ENCODE measurements around the gene EFNA1.
"Not testable (repeated sequence)": the region's sequence is repeated elsewhere in the genome, so short reads cannot be mapped to it uniquely, and the experiment has no call there.

Gene EFNA1

DNA sequence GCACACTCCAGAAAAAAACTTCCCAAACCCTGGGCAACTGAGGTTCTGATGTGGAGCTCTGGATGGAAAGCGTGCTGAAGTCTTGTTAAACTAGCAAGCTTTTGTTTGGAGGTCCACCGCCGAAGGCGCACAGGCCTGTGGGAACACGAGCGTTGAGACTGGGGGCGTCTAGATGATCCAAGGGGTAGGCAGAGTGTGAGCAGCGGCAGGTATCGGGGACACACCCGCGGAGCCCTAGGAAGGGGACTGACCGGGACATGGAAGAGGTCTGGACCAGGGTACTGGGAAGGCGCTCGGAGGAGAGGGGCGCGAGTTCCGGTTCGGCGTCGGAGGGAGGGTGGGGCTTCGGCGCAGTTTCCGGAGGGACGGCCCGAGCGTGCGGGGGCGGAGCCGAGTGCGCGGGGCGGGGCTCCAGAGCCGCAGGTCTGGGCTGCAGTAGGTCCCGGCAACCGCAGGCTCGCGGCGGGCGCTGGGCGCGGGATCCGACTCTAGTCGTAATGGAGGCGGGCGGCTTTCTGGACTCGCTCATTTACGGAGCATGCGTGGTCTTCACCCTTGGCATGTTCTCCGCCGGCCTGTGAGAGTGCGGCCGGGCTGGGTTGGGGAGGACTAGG lies 7.8 kb downstream of the EFNA1 start, which contains the start of gene SLC50A1:
Gene SLC50A1 (plus strand): TSS at position 438 of the 614 bp plus-strand sequence. CDS start 60 bp downstream, at position 498.
- no peak for TF ChIP-seq ZNF274 (IDR thresholded peaks at IDR 0.05; ENCODE audit: low read depth, low read length)
- peak within 1 kb of the TSS; percentile 88 for H3K4me3 ChIP-seq (ENCODE audit: low read length)

DNA sequence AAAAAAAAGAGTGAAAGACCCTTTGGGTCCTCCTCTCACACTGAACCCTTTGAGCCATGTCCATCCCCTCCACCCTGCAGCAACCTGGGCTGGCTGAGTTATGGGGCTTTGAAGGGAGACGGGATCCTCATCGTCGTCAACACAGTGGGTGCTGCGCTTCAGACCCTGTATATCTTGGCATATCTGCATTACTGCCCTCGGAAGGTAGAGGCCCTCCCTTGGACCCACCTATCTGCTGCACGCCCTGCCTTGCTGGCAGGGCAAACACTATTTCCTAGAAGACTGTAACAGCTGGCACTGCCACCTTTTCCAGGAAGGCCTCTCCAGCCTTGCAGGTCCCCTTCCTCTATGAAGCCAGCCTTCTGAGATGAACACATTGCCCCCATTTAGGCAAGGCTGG lies 9.1 kb downstream of the EFNA1 start:
- peak overlapping the region; percentile 88; the same call in 1 of the 2 replicates for H3K4me3 ChIP-seq (ENCODE audit: low read length)
- no peak for TF ChIP-seq ZNF274 (IDR thresholded peaks at IDR 0.05; ENCODE audit: low read depth, low read length)

DNA sequence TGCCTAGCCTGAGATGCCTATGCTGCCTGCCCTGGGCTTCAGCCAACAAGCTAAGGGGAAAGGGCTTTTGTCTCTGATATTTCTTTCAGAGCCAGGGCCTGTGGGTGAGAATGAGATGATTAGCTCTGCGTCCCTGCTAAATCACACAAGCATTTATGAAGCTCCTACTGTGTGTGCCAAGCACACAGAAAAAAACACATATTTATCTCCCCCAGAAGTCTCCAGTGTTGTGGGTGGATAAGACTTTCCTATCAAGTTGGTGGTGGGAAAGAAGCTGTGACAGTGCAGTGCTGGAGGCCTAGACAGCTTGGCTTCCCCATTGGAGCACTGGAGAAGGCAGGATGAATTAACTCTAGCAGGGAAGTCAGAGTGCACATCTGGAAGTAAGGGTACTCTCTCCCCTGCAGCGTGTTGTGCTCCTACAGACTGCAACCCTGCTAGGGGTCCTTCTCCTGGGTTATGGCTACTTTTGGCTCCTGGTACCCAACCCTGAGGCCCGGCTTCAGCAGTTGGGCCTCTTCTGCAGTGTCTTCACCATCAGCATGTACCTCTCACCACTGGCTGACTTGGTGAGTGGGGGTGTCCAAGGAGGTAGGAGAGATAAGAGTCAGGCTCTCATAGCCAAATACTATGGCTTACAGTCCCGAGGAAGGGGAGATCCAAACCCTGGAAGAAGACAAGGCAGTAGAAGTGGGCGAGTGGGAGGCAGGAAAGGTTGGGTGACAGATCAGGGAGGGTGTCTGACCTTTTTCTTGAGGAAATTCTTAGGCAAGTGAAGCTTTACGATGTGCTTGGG lies 9.7 kb downstream of the EFNA1 start:
- no peak for TF ChIP-seq ZNF274 (IDR thresholded peaks at IDR 0.05; ENCODE audit: low read depth, low read length)
- H3K4me3 ChIP-seq (ENCODE audit: low read length) = peak overlapping the region; percentile 88; the same call in 1 of the 2 replicates

DNA sequence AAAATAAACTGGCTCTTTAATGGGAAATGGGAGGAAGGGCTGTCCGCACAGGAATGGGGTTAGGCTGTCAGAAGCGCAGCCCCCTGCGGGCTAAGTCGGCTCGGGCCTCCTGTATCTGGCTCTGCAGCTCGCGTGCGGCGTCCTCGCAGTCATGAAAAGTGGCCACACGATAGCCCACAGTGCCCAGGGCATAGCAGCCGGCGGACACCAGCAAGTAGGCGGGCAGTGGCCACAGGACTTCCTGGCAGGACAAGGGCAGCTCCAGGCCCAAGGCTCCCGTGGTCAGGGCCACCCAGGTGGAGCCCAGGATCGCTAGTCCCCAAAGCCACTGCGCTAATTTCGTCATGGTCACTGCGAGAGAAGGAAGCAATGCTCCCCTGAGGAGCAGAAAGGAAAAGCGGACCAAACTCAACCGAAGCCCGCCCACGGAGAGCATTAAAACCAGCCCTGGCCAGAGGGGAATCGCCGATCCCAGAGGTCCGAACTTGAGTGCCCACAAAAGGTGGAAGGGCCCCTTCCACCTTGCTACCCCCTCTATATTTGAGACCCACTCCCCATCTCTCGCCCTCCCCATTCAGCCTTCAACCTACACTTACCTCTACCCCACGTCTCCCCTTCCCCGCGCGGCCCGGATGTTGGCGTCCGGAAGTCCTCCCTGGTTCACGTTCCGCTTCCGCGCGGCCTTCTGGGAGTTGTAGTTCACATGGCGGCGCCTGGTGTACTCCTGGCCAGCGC lies 12.4 kb downstream of the EFNA1 start, which contains the start of gene DPM3:
Gene DPM3 (minus strand): TSS at position 637 of the 735 bp plus-strand sequence. CDS start 291 bp downstream, at position 346.
- H3K4me3 ChIP-seq (ENCODE audit: low read length) = peak within 1 kb of the TSS; percentile 88
- TF ChIP-seq ZNF274 (IDR thresholded peaks at IDR 0.05; ENCODE audit: low read depth, low read length) = no peak

DNA sequence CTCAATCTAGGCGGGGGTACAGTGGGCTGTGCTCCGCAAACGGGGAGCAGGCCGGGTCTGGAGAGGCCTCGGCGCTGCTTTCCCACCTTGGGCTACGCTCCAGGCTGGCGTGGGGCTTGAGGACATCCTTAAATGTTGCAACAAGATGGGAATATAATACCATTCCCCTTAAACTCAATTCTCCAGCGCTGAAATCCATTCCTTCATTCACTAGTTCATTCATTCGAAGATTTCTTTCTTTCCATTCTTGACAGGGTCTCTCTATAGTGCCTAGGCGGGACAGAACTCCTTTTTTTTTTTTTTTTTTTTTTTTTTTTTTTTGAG lies 12.9 kb downstream of the EFNA1 start:
- TF ChIP-seq ZNF274 (IDR thresholded peaks at IDR 0.05; ENCODE audit: low read depth, low read length) = no peak

DNA sequence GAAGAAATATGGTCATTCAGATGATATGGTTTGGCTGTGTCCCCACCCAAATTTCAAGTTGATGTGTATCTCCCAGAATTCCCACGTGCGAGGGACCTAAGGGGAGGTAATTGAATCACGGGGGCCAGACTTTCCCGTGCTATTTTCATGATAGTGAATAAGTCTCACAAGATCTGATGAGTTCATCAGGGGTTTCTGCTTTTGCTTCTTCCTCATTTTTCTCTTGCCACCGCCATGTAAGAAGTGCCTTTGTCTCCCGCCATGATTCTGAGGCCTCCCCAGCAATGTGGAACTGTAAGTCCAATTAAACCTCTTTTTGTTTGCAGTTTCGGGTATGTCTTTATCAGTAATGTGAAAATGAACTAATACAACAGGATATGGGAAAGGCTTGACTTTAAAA lies 14.1 kb downstream of the EFNA1 start:
- TF ChIP-seq ZNF274 (IDR thresholded peaks at IDR 0.05; ENCODE audit: low read depth, low read length) = no peak
- H3K4me3 ChIP-seq (ENCODE audit: low read length) = no peak overlapping the region

More for the DNA sequence above, 12.9 kb downstream of the EFNA1 start:
- peak overlapping the region; percentile 88; the same call in 1 of the 2 replicates for H3K4me3 ChIP-seq (ENCODE audit: low read length)

DNA sequence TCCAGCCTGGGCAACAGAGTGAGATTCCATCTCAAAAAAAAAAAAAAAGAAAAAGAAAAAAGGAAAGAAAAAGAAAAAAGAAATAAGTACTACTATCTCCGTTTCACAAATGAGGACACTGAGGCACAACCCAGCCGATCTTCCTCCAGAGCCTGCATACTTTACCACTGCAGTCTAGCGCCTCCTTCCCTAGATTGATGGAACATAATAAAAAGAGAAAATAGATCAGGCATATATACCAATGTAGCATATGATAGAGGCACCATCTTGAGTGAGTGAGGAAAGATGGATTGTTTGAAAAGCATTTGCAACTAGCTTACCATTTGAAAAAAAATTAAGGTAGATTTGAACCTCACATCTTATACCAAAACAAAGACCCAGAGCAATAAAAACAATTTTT lies 17.8 kb downstream of the EFNA1 start:
- no peak overlapping the region for H3K4me3 ChIP-seq (ENCODE audit: low read length)
- no peak for TF ChIP-seq ZNF274 (IDR thresholded peaks at IDR 0.05; ENCODE audit: low read depth, low read length)

DNA sequence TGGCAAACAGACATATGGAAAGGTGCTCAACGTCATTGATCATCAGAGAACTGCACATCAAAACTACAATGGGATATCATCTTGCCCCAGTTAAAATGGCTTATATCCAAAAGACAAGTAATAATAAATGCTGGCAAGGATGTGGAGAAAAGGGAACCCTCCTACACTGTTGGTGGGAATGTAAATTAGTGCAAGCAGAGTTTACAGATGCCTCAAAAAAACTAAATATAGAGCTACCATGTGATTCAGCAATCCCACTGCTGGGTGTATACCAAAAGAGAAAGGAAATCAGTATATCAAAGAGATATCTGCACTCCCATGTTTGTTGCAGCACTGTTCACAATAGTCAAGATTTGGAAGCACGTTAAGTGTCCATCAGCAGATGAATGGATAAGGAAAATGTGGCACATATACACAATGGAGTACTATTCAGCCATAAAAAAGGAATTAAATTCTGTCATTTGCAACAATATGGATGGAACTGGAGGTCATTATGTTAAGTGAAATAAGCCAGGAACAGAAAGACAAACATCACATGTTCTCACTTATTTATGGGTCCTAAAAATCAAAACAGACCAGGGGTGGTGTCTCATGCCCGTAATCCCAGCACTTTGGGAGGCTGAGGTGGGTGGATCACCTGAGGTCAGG lies 28.4 kb downstream of the EFNA1 start:
- not testable (repeated sequence) for H3K4me3 ChIP-seq (ENCODE audit: low read length)

DNA sequence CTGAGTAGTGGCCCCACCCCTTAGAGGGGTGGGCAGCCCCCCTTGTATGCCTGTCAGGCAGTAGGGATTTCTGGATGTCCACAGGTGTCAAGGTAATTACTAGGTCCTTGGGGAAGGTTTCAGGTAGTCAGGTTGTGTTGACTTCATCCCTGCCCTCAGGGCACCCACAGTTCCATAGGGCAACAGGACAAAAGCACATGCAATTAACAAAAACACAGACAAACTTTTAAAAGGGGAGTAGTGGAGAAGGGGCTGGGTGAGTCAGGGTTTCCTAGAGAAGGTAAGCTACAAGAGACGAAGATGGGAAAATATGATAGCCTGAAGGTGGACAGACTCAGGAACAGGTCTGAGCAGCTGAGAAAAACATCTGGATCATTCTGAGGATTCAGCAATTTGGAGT lies 31.3 kb downstream of the EFNA1 start:
- H3K4me3 ChIP-seq (ENCODE audit: low read length) = no peak overlapping the region
- no peak for TF ChIP-seq ZNF274 (IDR thresholded peaks at IDR 0.05; ENCODE audit: low read depth, low read length)

DNA sequence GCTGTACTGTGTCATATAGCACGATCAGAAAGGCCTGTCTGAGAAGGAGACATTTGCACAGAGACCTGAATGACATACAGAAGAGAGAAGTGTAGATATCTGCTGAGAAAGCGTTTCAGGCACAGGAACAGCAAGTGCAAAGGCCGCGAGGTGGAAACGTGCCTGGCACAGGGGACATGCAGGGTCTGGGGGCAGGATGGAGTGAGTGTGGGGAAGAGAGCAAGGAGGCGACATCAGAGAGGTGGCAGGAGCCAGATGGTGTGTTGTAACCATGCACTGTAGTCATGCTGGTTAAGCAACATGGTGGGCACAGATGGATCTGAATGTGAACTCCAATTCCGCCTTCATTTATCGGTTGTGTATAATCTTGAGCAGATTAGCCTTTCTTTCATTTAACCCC lies 32.5 kb downstream of the EFNA1 start:
- TF ChIP-seq ZNF274 (IDR thresholded peaks at IDR 0.05; ENCODE audit: low read depth, low read length) = no peak
- H3K4me3 ChIP-seq (ENCODE audit: low read length) = no peak overlapping the region

DNA sequence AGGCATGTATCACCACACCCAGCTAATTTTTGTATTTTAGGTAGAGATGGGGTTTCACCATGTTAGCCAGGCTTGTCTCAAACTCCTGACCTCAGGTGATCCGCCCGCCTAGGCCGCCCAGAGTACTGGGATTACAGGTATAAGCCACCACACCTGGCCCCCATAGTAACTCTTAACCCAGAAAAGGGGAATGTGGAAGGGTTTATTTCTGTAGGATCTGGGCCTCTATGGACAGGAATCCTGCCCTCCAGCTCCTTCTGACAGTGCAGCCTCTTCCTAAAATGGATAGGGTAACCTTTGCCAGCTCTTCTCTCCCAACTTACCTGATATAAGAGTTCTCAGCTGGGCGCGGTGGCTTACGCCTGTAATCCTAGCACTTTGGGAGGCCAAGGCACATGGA lies 35.0 kb downstream of the EFNA1 start:
- not testable (repeated sequence) for H3K4me3 ChIP-seq (ENCODE audit: low read length)

DNA sequence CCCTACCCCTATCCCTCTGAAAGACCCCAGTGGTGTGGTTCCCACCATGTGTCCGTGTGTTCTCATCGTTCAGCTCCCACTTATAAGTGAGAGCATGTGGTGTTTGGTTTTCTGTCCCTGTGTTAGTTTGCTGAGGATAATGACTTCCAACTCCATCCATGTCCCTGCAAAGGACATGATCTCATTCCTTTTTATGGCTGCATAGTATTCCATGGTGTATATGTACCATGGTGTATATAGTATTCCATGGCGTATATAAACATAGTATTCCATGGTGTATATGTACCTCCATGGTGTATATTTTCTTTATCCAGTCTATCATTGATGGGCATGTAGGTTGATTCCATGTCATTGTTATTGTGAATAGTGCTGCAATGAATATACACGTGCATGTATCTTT lies 36.1 kb downstream of the EFNA1 start:
- H3K4me3 ChIP-seq (ENCODE audit: low read length) = not testable (repeated sequence)

DNA sequence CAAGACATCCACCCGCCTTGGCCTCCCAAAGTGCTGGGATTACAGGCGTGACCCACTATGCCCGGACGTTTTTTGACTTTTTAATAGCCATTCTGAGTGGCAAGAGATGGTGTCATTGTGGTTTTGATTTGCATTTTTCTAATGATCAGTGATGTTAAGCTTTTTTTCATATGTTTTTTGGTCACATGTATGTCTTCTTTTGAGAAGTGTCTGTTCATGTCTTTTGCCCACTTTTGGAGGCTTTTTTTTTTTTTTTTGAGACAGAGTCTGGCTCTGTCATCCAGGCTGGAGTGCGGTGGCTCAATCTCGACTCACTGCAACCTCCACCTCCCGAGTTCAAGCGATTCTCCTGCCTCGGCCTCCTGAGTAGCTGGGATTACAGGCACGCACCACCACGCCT lies 36.9 kb downstream of the EFNA1 start:
- H3K4me3 ChIP-seq (ENCODE audit: low read length) = not testable (repeated sequence)

DNA sequence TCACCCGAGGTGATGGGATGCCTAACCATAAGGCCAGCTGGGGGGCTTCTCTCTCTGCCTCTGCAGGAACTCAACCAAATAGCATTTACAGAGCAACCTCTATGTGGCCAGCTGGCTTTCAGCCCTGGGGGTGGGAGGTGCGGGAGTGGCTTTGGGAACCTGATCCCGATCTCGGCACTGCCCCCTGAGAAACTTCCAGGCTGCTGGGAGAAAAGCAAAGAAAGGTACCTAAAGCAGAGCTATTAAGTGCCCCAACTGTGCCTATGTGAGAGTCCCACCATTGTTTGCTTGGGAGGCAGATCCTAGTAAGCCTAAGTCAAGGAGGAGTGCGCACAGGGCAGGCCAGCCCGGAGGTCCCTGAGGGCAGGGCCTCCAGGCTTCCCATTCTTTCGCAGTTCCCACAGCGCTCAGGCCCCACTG lies 38.4 kb downstream of the EFNA1 start:
- TF ChIP-seq ZNF274 (IDR thresholded peaks at IDR 0.05; ENCODE audit: low read depth, low read length) = no peak
- H3K4me3 ChIP-seq (ENCODE audit: low read length) = no peak overlapping the region
